Lower leg skin (tissue), 3 donors: ENCODE measurements around the gene MYOCOS.

ENCODE experiments used
- CTCF ChIP-seq, 3 donors: fragments of 450-650 bp; IDR thresholded peaks; one replicate each; pipeline ENCODE4 v1.5.1; 2016; ENCODE audit warnings: antibody characterized with exemption in 3 of 3, mild to moderate bottlenecking in 3 of 3, moderate library complexity in 2 of 3
- POLR2A ChIP-seq, 2 donors: fragments of 450-650 bp; IDR thresholded peaks; one replicate each; pipeline ENCODE4 v1.6.1; 2016 to 2017; ENCODE audit warnings: antibody characterized with exemption in 2 of 2, mild to moderate bottlenecking in 1 of 2, moderate library complexity in 1 of 2

- TF ChIP-seq CTCF (IDR thresholded peaks at IDR 0.05) = no peak
- no peak for TF ChIP-seq POLR2A (IDR thresholded peaks at IDR 0.05)
Measured at GRCh38 chr1:171652234-171652822, 30.3 kb downstream of the MYOCOS start, which contains the start of gene MYOC.
